IMR-90 (cell line): Measurements from ENCODE around the gene PDZD2.

Experiments
- CEBPB ChIP-seq: IDR thresholded peaks from 2 replicates; pipeline ENCODE4 v1.6.1; 2012; ENCODE audit warnings: low read depth, low read length, improper control_type of control experiment
- MAZ ChIP-seq: IDR thresholded peaks from 2 replicates; pipeline ENCODE4 v1.6.1; 2012; ENCODE audit warnings: low read depth, mild to moderate bottlenecking, low read length, improper control_type of control experiment, moderate library complexity, borderline replicate concordance
- MXI1 ChIP-seq: IDR thresholded peaks from 2 replicates; pipeline ENCODE4 v1.6.1; 2012; ENCODE audit warnings: low read depth, mild to moderate bottlenecking, low read length, moderate library complexity, borderline replicate concordance
- NFE2L2 ChIP-seq: fragments of 150-350 bp; IDR thresholded peaks from 2 replicates; pipeline ENCODE4 v1.6.1; 2016; ENCODE audit warnings: low read depth, mild to moderate bottlenecking, low read length
- POLR2A ChIP-seq: IDR thresholded peaks from 2 replicates; pipeline ENCODE4 v1.6.1; 2012; ENCODE audit warnings: mild to moderate bottlenecking, low read depth, low read length
- RAD21 ChIP-seq: IDR thresholded peaks from 2 replicates; pipeline ENCODE4 v1.6.1; 2012; ENCODE audit warnings: low read length, improper control_type of control experiment
- RCOR1 ChIP-seq: IDR thresholded peaks from 2 replicates; pipeline ENCODE4 v1.6.1; 2012; ENCODE audit warnings: mild to moderate bottlenecking, low read length, improper control_type of control experiment; ENCODE audit not compliant: insufficient replicate concordance
- SMC3 ChIP-seq: fragments of 150-350 bp; IDR thresholded peaks from 2 replicates; pipeline ENCODE4 v1.6.1; 2016; ENCODE audit warnings: low read depth, mild to moderate bottlenecking, antibody characterized with exemption, low read length, moderate library complexity
- TF ChIP-seq, protein P1 (sequence below): conservative IDR thresholded peaks from 2 replicates; pipeline ENCODE4 v1.5.1; 2012; ENCODE audit warnings: mild to moderate bottlenecking, low read depth, low read length, improper control_type of control experiment
- TF ChIP-seq, protein P2 (sequence below): fragments of 150-350 bp; IDR thresholded peaks from 2 replicates; pipeline ENCODE4 v1.6.1; 2016; ENCODE audit warnings: low read depth, mild to moderate bottlenecking, low read length, moderate library complexity, borderline replicate concordance
- TF ChIP-seq, protein P3 (sequence below): fragments of 150-350 bp; IDR thresholded peaks from 2 replicates; pipeline ENCODE4 v1.6.1; 2017; ENCODE audit warnings: mild to moderate bottlenecking, antibody characterized with exemption, low read length, low read depth

DNA sequence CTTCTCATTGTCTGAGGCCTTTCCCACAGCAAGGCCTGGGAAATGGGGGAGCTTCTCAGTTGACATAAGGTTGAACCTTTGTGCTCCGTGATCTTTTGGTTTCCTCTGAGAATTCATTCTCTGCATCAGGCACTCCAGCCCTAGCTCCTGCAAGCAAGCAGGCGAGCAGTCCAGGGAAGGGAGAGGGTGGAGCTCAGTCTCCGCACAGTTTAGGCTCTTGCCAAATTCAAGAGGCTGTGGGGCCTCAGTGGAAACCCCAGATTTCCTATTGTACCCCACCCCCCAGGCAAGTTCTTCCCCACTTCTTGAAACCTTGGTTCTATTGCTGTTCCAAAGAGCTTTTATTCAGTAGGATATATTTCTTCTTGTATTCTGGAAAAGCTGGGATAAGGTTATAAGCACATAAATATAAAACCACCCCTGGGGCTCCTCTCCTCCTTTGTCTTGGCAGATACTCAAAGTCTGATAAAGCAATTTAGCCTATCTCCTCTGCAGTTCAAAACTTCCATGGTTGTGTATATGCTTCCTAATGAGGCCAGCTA, 147.2 kb downstream of the PDZD2 start:
- TF ChIP-seq, protein P1, sequence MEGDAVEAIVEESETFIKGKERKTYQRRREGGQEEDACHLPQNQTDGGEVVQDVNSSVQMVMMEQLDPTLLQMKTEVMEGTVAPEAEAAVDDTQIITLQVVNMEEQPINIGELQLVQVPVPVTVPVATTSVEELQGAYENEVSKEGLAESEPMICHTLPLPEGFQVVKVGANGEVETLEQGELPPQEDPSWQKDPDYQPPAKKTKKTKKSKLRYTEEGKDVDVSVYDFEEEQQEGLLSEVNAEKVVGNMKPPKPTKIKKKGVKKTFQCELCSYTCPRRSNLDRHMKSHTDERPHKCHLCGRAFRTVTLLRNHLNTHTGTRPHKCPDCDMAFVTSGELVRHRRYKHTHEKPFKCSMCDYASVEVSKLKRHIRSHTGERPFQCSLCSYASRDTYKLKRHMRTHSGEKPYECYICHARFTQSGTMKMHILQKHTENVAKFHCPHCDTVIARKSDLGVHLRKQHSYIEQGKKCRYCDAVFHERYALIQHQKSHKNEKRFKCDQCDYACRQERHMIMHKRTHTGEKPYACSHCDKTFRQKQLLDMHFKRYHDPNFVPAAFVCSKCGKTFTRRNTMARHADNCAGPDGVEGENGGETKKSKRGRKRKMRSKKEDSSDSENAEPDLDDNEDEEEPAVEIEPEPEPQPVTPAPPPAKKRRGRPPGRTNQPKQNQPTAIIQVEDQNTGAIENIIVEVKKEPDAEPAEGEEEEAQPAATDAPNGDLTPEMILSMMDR = no peak
- TF ChIP-seq POLR2A (no peak), MAZ (no peak), RAD21 (no peak), RCOR1 (no peak), MXI1 (no peak), SMC3 (no peak), CEBPB (no peak), NFE2L2 (no peak)
- TF ChIP-seq, protein P2, sequence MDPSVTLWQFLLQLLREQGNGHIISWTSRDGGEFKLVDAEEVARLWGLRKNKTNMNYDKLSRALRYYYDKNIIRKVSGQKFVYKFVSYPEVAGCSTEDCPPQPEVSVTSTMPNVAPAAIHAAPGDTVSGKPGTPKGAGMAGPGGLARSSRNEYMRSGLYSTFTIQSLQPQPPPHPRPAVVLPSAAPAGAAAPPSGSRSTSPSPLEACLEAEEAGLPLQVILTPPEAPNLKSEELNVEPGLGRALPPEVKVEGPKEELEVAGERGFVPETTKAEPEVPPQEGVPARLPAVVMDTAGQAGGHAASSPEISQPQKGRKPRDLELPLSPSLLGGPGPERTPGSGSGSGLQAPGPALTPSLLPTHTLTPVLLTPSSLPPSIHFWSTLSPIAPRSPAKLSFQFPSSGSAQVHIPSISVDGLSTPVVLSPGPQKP = no peak
- TF ChIP-seq, protein P3, sequence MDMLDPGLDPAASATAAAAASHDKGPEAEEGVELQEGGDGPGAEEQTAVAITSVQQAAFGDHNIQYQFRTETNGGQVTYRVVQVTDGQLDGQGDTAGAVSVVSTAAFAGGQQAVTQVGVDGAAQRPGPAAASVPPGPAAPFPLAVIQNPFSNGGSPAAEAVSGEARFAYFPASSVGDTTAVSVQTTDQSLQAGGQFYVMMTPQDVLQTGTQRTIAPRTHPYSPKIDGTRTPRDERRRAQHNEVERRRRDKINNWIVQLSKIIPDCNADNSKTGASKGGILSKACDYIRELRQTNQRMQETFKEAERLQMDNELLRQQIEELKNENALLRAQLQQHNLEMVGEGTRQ = no peak
